K562 (cell line): ENCODE results near the gene PIP5K1B. TPM values are rescaled to one million over a fixed set of nuclear protein-coding genes. Genes with fewer than 3 reads are reported as not detected.

Experiments used
- ATAC-seq: fragments of 200-7000 bp; cut with Tn5 transposase; 3 replicates; pipeline ENCODE4 v1.9.1; 2020; ENCODE audit warnings: moderate library complexity
- BruUV-seq: library from RNA; stranded (reverse); fragments of 400-500 nt; replicated peaks from 2 replicates; lab custom pipeline; 2021; lab: Mats Ljungman, UMichigan
- CTCF ChIA-PET: fragments of 300-600 bp; formaldehyde crosslinking; extraction: SDS; loops from one replicate; lab custom pipeline; 2021; ENCODE audit warnings: low intra/inter-chr PET ratio; lab: Yijun Ruan, JAX
- POLR2A ChIA-PET: fragments of 300-600, 350-650 bp; sonication (Branson Sonifier 250); formaldehyde crosslinking; extraction: SDS; loops from one replicate; lab custom pipeline; 2021; ENCODE audit warnings: antibody characterized with exemption, inconsistent platforms; lab: Yijun Ruan, JAX
- DNase-seq, 4 experiments: peaks; one replicate each; pipeline versions ENCODE4 v3.0.0 to v3.0.0-alpha.2; 2011 to 2018; ENCODE audit warnings: low spot score in 3 of 4, mixed read lengths in 3 of 4; ENCODE audit errors: extremely low read depth in 1 of 4
- FAIRE-seq: peaks from 2 replicates; lab custom pipeline; 2011; peaks lifted over from hg19 to GRCh38; lab: Jason Lieb, UNC
- H2AFZ ChIP-seq: 2 replicates; pipeline ENCODE4 v1.6.0; 2011; ENCODE audit warnings: low read depth, low read length, control low read depth, inconsistent platforms
- H3K27ac ChIP-seq: fragments of 200-600 bp; 3 replicates; pipeline ENCODE4 v1.8.0; 2011; ENCODE audit warnings: low read depth, mild to moderate bottlenecking, control low read depth, inconsistent platforms, low read length, moderate library complexity, mixed read lengths; ENCODE audit errors: extremely low read depth
- H3K27me3 ChIP-seq, 2 experiments: fragments of 300-600 bp in 1 of 2; 2 replicates in 1 of 2; 3 replicates in 1 of 2; pipeline versions ENCODE4 v1.6.0 to v1.8.0; 2011; ENCODE audit warnings: inconsistent platforms in 2 of 2, low read length in 2 of 2, mild to moderate bottlenecking in 1 of 2, mixed read lengths in 1 of 2, moderate library complexity in 1 of 2; ENCODE audit not compliant: control insufficient read depth in 2 of 2, insufficient read depth in 2 of 2
- H3K36me3 ChIP-seq: fragments of 300-600 bp; 3 replicates; pipeline ENCODE4 v1.8.0; 2011; ENCODE audit warnings: mild to moderate bottlenecking, low read length, inconsistent platforms; ENCODE audit not compliant: control insufficient read depth, insufficient read depth
- H3K4me1 ChIP-seq, 2 experiments: fragments of 200-600 bp in 1 of 2; replicated peaks in 1 of 2; 2 replicates in 1 of 2; 3 replicates in 1 of 2; pipeline versions ENCODE4 v1.5.1 to v1.8.0; 2011; ENCODE audit warnings: inconsistent platforms in 2 of 2, low read length in 2 of 2, mild to moderate bottlenecking in 1 of 2, mixed read lengths in 1 of 2, moderate library complexity in 1 of 2; ENCODE audit not compliant: control insufficient read depth in 2 of 2, insufficient read depth in 2 of 2
- H3K4me2 ChIP-seq: 2 replicates; pipeline ENCODE4 v1.6.1; 2011; ENCODE audit warnings: low read length, control low read depth, inconsistent platforms, mixed read lengths; ENCODE audit not compliant: insufficient read depth
- H3K4me3 ChIP-seq: fragments of 200-600 bp; sonication (generic), shearing (Covaris generic); 2 replicates; pipeline ENCODE4 v1.5.1; 2016; ENCODE audit warnings: control low read depth, inconsistent platforms
- H3K79me2 ChIP-seq: fragments of 200-600 bp; 3 replicates; pipeline ENCODE4 v1.8.0; 2011; ENCODE audit warnings: low read length, inconsistent platforms; ENCODE audit not compliant: control insufficient read depth, insufficient read depth
- H3K9ac ChIP-seq, 2 experiments: 2 replicates each; pipeline versions ENCODE4 v1.6.0 to v1.6.1; 2011; ENCODE audit warnings: low read depth in 2 of 2, low read length in 2 of 2, control low read depth in 1 of 2, inconsistent platforms in 1 of 2, mild to moderate bottlenecking in 1 of 2, mixed read lengths in 1 of 2; ENCODE audit not compliant: insufficient read depth in 1 of 2
- H3K9me1 ChIP-seq: one replicate; pipeline ENCODE4 v1.6.0; 2011; ENCODE audit warnings: inconsistent platforms, mild to moderate bottlenecking, low read length, moderate library complexity; ENCODE audit not compliant: control insufficient read depth, insufficient read depth
- H3K9me3 ChIP-seq: replicated peaks from 2 replicates; pipeline ENCODE4 v1.5.1; 2011; ENCODE audit warnings: low read depth, low read length, inconsistent platforms; ENCODE audit not compliant: control insufficient read depth, insufficient read depth
- H4K20me1 ChIP-seq: replicated peaks from 2 replicates; pipeline ENCODE4 v1.6.1; 2011; ENCODE audit warnings: low read length, inconsistent platforms, mixed read lengths; ENCODE audit not compliant: control insufficient read depth, insufficient read depth
- BCOR ChIP-seq: fragments of 450-650 bp; IDR thresholded peaks from 2 replicates; pipeline ENCODE4 v1.6.1; 2016
- CBFB ChIP-seq: sonication (generic); formaldehyde crosslinking; IDR thresholded peaks from 2 replicates; pipeline ENCODE4 v1.4.0; 2020; ENCODE audit warnings: mild to moderate bottlenecking, missing genetic modification reagents
- CTCFL ChIP-seq: IDR thresholded peaks from 2 replicates; pipeline ENCODE4 v1.6.1; 2011; ENCODE audit warnings: borderline replicate concordance, low read depth, mild to moderate bottlenecking, moderate library complexity, low read length; ENCODE audit not compliant: insufficient read depth, poor library complexity, severe bottlenecking
- ETV5 ChIP-seq: sonication (generic); formaldehyde crosslinking; IDR thresholded peaks from 2 replicates; pipeline ENCODE4 v1.4.0; 2020; ENCODE audit warnings: low read depth, mild to moderate bottlenecking, missing genetic modification reagents
- GABPB2 ChIP-seq: fragments of 250-450 bp; sonication (Bioruptor Pico); conservative IDR thresholded peaks from 2 replicates; pipeline ENCODE4 v1.5.1; 2021; ENCODE audit warnings: mild to moderate bottlenecking
- HES1 ChIP-seq: fragments of 450-650 bp; IDR thresholded peaks from 2 replicates; pipeline ENCODE4 v1.6.1; 2016; ENCODE audit warnings: low read depth, mild to moderate bottlenecking, moderate library complexity
- MAFF ChIP-seq: IDR thresholded peaks from 2 replicates; pipeline ENCODE4 v1.6.1; 2012; ENCODE audit warnings: low read length, improper control_type of control experiment
- MTA1 ChIP-seq: fragments of 450-650 bp; IDR thresholded peaks from 2 replicates; pipeline ENCODE4 v1.6.1; 2017; ENCODE audit warnings: borderline replicate concordance
- MYBL2 ChIP-seq, 2 experiments: fragments of 450-650 bp in 1 of 2; sonication (generic) in 1 of 2; formaldehyde crosslinking in 1 of 2; IDR thresholded peaks; 2 replicates each; pipeline versions ENCODE4 v1.6.1 to v1.8.1; 2017 to 2022; ENCODE audit warnings: borderline replicate concordance in 1 of 2, inconsistent platforms in 1 of 2, low read depth in 1 of 2, mild to moderate bottlenecking in 1 of 2, missing genetic modification reagents in 1 of 2, moderate library complexity in 1 of 2
- NR4A1 ChIP-seq, 2 experiments: fragments of 250-450 bp in 1 of 2; fragments of 450-650 bp in 1 of 2; sonication (Bioruptor Pico) in 1 of 2; IDR thresholded peaks; 2 replicates each; pipeline versions ENCODE4 v1.4.0 to v1.6.1; 2016 to 2020; ENCODE audit warnings: mild to moderate bottlenecking in 2 of 2, missing compliant biosample characterization in 1 of 2, missing genetic modification characterization in 1 of 2, moderate library complexity in 1 of 2
- NRF1 ChIP-seq, 2 experiments: fragments of 450-650 bp; IDR thresholded peaks in 1 of 2; conservative IDR thresholded peaks in 1 of 2; 2 replicates each; pipeline ENCODE4 v1.6.1; 2014; ENCODE audit warnings: mild to moderate bottlenecking in 2 of 2
- PHF21A ChIP-seq: fragments of 450-650 bp; IDR thresholded peaks from 2 replicates; pipeline ENCODE4 v1.6.1; 2017; ENCODE audit warnings: low read depth, borderline replicate concordance
- POU5F1 ChIP-seq: fragments of 150-350 bp; IDR thresholded peaks from 2 replicates; pipeline ENCODE4 v1.6.1; 2014; ENCODE audit warnings: borderline replicate concordance, low read length, low read depth, mild to moderate bottlenecking; ENCODE audit not compliant: partially characterized antibody
- PTRF ChIP-seq: fragments of 450-650 bp; IDR thresholded peaks from 2 replicates; pipeline ENCODE4 v1.6.1; 2016; ENCODE audit warnings: mild to moderate bottlenecking, missing genetic modification characterization, missing compliant biosample characterization
- PYGO2 ChIP-seq: fragments of 450-650 bp; IDR thresholded peaks from 2 replicates; pipeline ENCODE4 v1.6.1; 2016; ENCODE audit warnings: mild to moderate bottlenecking, missing genetic modification characterization, moderate library complexity, missing compliant biosample characterization
- ZNF175 ChIP-seq: fragments of 200-800 bp; sonication (Bioruptor generic); IDR thresholded peaks from 2 replicates; pipeline ENCODE4 v1.6.1; 2016; ENCODE audit warnings: low read depth, mild to moderate bottlenecking, missing genetic modification characterization, missing compliant biosample characterization
- ZNF274 ChIP-seq: IDR thresholded peaks from 2 replicates; pipeline ENCODE4 v1.6.1; 2011; ENCODE audit warnings: low read depth, mild to moderate bottlenecking, low read length, moderate library complexity, borderline replicate concordance
- WGBS: fragments of 100-300 bp; shearing (Covaris generic); methylation state at CpG from one replicate; pipeline ENCODE4 v1.1.6; 2016; ENCODE audit warnings: low coverage, mixed read lengths; ENCODE audit not compliant: insufficient coverage; ENCODE audit errors: missing lambda C conversion rate; 5-methylcytosine and 5-hydroxymethylcytosine counted together
- in situ Hi-C: fragments of 300-500 bp; cut with MboI; formaldehyde crosslinking; loops from 4 replicates; pipeline ENCODE4 v1.15.0; 2018; ENCODE audit warnings: inconsistent platforms, mixed read lengths
- intact Hi-C: fragments of 100-400 bp; cut with micrococcal nuclease; formaldehyde crosslinking; loops from 2 replicates; pipeline ENCODE4 v1.14.2; 2022
- polyA plus RNA-seq, 8 experiments: library from polyadenylated mRNA; depleted of rRNA in 4 of 8; stranded (reverse) in 5 of 8; unstranded in 3 of 8; fragments of >200 nt; fragmentation: Nextera tagmentation in 2 of 8; fragmentation: Illumina TruSeq in 1 of 8; extraction: Ambion mirVana in 2 of 8; extraction: Trizol in 1 of 8; gene quantifications; 2 replicates each; pipeline versions ENCODE4 v1.2.1 to v1.2.3, GENCODE V29; 2011 to 2014; ENCODE audit warnings: inconsistent platforms in 1 of 8, missing spikeins in 1 of 8
- total RNA-seq, 7 experiments: library from RNA; depleted of rRNA in 6 of 7; stranded (reverse); fragments of >200 nt in 6 of 7; fragmentation: Illumina TruSeq in 2 of 7; extraction: Trizol in 2 of 7; gene quantifications; 2 replicates each; pipeline versions ENCODE4 v1.2.1 to v1.2.3, GENCODE V29; 2011 to 2021; ENCODE audit warnings: low replicate concordance in 1 of 7

The PIP5K1B gene
- total and polyA plus RNA-seq, 9 of the 15 experiments (the other 6 are each of a cell fraction or from before 2014, with no cell fraction given): 3.1 to 12.9 (median 7.4) TPM

GRCh38 chr9:68996462-68996861, 291.4 kb downstream of the PIP5K1B start:
- Histone ChIP-seq H4K20me1 (no peaks in the 10 kb centered on the region), H3K4me2 (no peak overlapping the region), H3K9me3 (no peaks in the 10 kb centered on the region), H3K9ac (no peak overlapping the region), H3K4me3 (no peak overlapping the region), H3K27ac (no peak overlapping the region), H3K79me2 (no peaks in the 10 kb centered on the region), H2AFZ (no peak overlapping the region), H3K9me1 (no peaks in the 10 kb centered on the region), H3K27me3 (no peaks in the 10 kb centered on the region), H3K36me3 (no peaks in the 10 kb centered on the region; the same call in 2 of the 3 replicates), H3K4me1 (peaks cover 5 to 16% of the 10 kb centered on the region in 2 experiments; a peak in 4 of 5 replicates)
- WGBS: 85% methylated on average over 5 of the region's 5 CpGs
- no TSS peak for BruUV-seq
- ATAC-seq (no peak), DNase-seq (no peak), FAIRE-seq (no peak)
- intact Hi-C loops (loop anchor here (5.0 kb wide), 3 partner anchors 44 to 144 kb away; no protein-coding TSS in a partner anchor), in situ Hi-C loops (no loop called here)
- POLR2A ChIA-PET: no interaction called here
- TF ChIP-seq MYBL2 (IDR thresholded peaks at IDR 0.05; ENCODE audit: low read depth) (no peak), MYBL2 (CRISPR knock-in tag; IDR thresholded peaks at IDR 0.05; ENCODE audit: borderline replicate concordance) (no peak), POU5F1 (no peak), NRF1 (conservative IDR thresholded peaks at IDR 0.05 in 1 of 2, IDR thresholded peaks at IDR 0.05 in 1 of 2) (no peak), CBFB (CRISPR knock-in tag) (no peak), PHF21A (no peak), GABPB2 (CRISPR knock-in tag) (no peak), HES1 (no peak), BCOR (no peak), ZNF274 (no peak), MTA1 (no peak), PTRF (no peak), PYGO2 (tag) (no peak), CTCFL (no peak), MAFF (no peak), NR4A1 (CRISPR knock-in tag; IDR thresholded peaks at IDR 0.05) (no peak), NR4A1 (tag; IDR thresholded peaks at IDR 0.05) (no peak), ZNF175 (no peak), ETV5 (no peak)
- CTCF ChIA-PET: no interaction called here
